ENCODE measurements around the gene YEATS2.

Gene YEATS2

GRCh38 chr3:183711516-183711915 is 13.9 kb downstream of the YEATS2 start:
- Histone ChIP-seq H3K4me1 (ENCODE audit: control insufficient read depth, insufficient read depth, low read length) (no peaks in the 10 kb centered on the region), H3K27ac (ENCODE audit: extremely low read depth, low read depth, low read length) (no peak overlapping the region), H3K4me3 (ENCODE audit: low read depth, low read length) (no peak overlapping the region), H3K36me3 (ENCODE audit: control insufficient read depth in 2 of 2, insufficient read depth in 1 of 2, low read length in 2 of 2) (peaks cover 0 to 13% of the 10 kb centered on the region in 2 experiments; a peak in 2 of 3 replicates), H3K9me3 (ENCODE audit: control insufficient read depth, insufficient read depth, low read depth, low read length) (no peaks in the 10 kb centered on the region)
- ChIA-PET POLR2A (no interaction called here), CTCF (interaction anchor here (0.7 to 1.0 kb wide), 2 partner anchors 14 to 56 kb away, joined by 5 to 11 read pairs; no protein-coding TSS in a partner anchor)
- TF ChIP-seq ZFHX2 (tag by site-specific recombination; conservative IDR thresholded peaks at IDR 0.05) = no peak
- TF ChIP-seq ZNF549 (tag by site-specific recombination; IDR thresholded peaks at IDR 0.05) = no peak
- no peak for TF ChIP-seq KLF1 (tag by site-specific recombination; IDR thresholded peaks at IDR 0.05)
- no peak for TF ChIP-seq ZNF416 (tag by site-specific recombination; IDR thresholded peaks at IDR 0.05)
- TF ChIP-seq HOXC10 (CRISPR knock-in tag; IDR thresholded peaks at IDR 0.05) = no peak
- no peak for TF ChIP-seq ZBTB21 (tag by site-specific recombination; IDR thresholded peaks at IDR 0.05)
- TF ChIP-seq ZNF473 (tag by site-specific recombination; IDR thresholded peaks at IDR 0.05) = no peak
- TF ChIP-seq ZNF292 (tag by site-specific recombination; IDR thresholded peaks at IDR 0.05; ENCODE audit: borderline replicate concordance, low read depth) = no peak
- TF ChIP-seq SP3 (tag by site-specific recombination; IDR thresholded peaks at IDR 0.05) = no peak
- TF ChIP-seq ZFP37 (tag by site-specific recombination; IDR thresholded peaks at IDR 0.05) = no peak
- TF ChIP-seq ZNF184 (tag by site-specific recombination; IDR thresholded peaks at IDR 0.05) = no peak
- no peak for TF ChIP-seq ZNF501 (tag by site-specific recombination; IDR thresholded peaks at IDR 0.05)
- no peak for TF ChIP-seq ZNF610 (tag by site-specific recombination; IDR thresholded peaks at IDR 0.05; ENCODE audit: borderline replicate concordance)
- TF ChIP-seq MYNN (tag by site-specific recombination; IDR thresholded peaks at IDR 0.05; ENCODE audit: borderline replicate concordance) = no peak

GRCh38 chr3:183714622-183715021 is 17.0 kb downstream of the YEATS2 start:
- H3K4me1 ChIP-seq (ENCODE audit: control insufficient read depth, insufficient read depth, low read length) = no peaks in the 10 kb centered on the region
- TF ChIP-seq KLF1 (tag by site-specific recombination; IDR thresholded peaks at IDR 0.05) (no peak), ZNF529 (tag by site-specific recombination; IDR thresholded peaks at IDR 0.05; ENCODE audit: insufficient replicate concordance) (no peak), ZNF558 (tag by site-specific recombination; IDR thresholded peaks at IDR 0.05) (no peak), PRDM10 (tag by site-specific recombination; IDR thresholded peaks at IDR 0.05) (no peak), ZBTB49 (tag by site-specific recombination; IDR thresholded peaks at IDR 0.05; ENCODE audit: low read depth) (no peak)
- ChIA-PET CTCF (no interaction called here), POLR2A (no interaction called here)
- peaks cover 14 to 41% of the 10 kb centered on the region in 2 experiments; a peak in 2 of 3 replicates for H3K36me3 ChIP-seq (ENCODE audit: control insufficient read depth in 2 of 2, insufficient read depth in 1 of 2, low read length in 2 of 2)
- H3K9me3 ChIP-seq (ENCODE audit: control insufficient read depth, insufficient read depth, low read depth, low read length) = no peaks in the 10 kb centered on the region
- no peak overlapping the region for H3K27ac ChIP-seq (ENCODE audit: extremely low read depth, low read depth, low read length)
- no peak overlapping the region for H3K4me3 ChIP-seq (ENCODE audit: low read depth, low read length)
